GM12875 (cell line): ENCODE results near the gene ZNF630.
"Not testable (repeated sequence)": the region's sequence is repeated elsewhere in the genome, so short reads cannot be mapped to it uniquely, and the experiment has no call there.

Experiments used
- H3K4me3 ChIP-seq: one replicate; pipeline ENCODE4 v1.5.1; 2011; ENCODE audit warnings: low read depth, low read length, control low read depth
- TF ChIP-seq, protein P1 (sequence below): IDR thresholded peaks from 2 replicates; pipeline ENCODE4 v1.5.1; 2011; ENCODE audit warnings: low read depth, mild to moderate bottlenecking, control low read depth, inconsistent platforms, low read length, moderate library complexity, borderline replicate concordance; ENCODE audit not compliant: insufficient read depth

ZNF630 gene

GRCh38 chrX:48058621-48059295, 12.7 kb downstream of the ZNF630 start:
- TF ChIP-seq, protein P1, sequence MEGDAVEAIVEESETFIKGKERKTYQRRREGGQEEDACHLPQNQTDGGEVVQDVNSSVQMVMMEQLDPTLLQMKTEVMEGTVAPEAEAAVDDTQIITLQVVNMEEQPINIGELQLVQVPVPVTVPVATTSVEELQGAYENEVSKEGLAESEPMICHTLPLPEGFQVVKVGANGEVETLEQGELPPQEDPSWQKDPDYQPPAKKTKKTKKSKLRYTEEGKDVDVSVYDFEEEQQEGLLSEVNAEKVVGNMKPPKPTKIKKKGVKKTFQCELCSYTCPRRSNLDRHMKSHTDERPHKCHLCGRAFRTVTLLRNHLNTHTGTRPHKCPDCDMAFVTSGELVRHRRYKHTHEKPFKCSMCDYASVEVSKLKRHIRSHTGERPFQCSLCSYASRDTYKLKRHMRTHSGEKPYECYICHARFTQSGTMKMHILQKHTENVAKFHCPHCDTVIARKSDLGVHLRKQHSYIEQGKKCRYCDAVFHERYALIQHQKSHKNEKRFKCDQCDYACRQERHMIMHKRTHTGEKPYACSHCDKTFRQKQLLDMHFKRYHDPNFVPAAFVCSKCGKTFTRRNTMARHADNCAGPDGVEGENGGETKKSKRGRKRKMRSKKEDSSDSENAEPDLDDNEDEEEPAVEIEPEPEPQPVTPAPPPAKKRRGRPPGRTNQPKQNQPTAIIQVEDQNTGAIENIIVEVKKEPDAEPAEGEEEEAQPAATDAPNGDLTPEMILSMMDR = no peak
- H3K4me3 ChIP-seq = no peak overlapping the region

GRCh38 chrX:48046846-48047245, 24.6 kb downstream of the ZNF630 start:
- TF ChIP-seq, protein P1 = no peak
- H3K4me3 ChIP-seq = no peak overlapping the region

- TF ChIP-seq, protein P1 = no peak
- no peak overlapping the region for H3K4me3 ChIP-seq
Observed at GRCh38 chrX:48045410-48046311, 25.8 kb downstream of the ZNF630 start.

DNA sequence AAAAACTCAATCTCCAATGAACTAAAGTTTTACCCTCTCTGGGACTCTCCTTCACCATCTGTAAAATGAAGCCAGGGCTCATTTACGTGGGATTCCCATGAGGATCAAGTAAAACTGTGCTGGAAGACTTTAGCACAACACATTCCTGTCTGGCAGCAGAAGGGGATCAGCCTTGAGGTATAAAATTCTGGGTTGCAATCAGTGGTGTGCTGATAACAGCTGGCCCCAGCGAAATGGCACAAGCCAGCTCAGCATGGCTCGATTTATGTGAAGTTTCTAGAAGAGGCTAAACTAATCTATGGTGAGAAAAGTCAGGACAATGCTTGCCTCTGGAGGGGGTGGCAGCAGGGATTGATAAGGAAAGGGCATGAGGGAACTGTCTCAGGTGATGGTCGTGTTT, 28.4 kb downstream of the ZNF630 start:
- TF ChIP-seq, protein P1 = no peak
- H3K4me3 ChIP-seq = no peak overlapping the region

DNA sequence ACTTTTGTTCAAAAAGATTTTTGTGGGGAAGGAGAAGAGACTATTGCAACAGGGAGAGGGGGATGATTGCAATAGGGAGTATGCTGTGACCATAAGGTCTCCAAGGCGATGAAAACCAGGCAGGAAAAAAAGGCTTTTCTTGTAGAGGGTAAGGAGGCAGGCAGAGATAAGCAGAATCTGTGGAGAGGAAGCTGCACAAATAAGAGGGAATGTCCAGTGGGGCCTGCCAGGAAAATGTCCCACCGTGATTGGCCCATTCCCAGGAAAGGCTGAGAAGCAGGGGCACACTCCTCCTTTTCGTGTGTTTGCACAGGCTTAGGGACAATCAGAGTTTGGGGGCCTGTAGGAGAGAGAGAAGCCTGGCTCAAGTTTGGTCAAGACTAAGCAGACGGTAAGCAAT, 35.5 kb downstream of the ZNF630 start:
- H3K4me3 ChIP-seq = no peak overlapping the region
- TF ChIP-seq, protein P1 = no peak

DNA sequence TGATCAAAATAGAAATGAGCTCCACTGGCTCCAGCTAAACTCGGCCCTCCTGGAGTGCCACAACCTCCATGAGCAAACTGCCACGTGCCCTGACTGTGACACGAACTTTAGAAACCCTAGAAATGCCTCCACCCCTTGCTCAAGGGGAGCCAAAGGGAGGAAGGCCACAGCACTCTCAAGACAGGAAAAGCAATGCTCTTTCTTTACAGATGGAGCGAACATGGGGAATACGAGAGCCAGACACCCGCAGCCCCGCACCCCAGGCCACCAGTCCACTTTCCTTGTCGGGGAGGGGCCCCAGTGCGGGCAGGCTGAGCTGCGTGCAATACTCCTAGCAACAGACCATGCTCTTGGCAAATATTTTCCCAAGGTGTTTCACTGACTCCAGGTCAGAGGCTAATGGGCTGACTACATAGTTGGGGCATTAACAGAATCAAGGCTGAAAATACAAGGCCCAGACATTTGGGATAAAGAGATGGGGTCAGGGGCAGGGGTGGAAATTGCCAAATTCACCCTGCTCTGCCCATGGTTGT, 40.7 kb downstream of the ZNF630 start:
- H3K4me3 ChIP-seq = not testable (repeated sequence)

DNA sequence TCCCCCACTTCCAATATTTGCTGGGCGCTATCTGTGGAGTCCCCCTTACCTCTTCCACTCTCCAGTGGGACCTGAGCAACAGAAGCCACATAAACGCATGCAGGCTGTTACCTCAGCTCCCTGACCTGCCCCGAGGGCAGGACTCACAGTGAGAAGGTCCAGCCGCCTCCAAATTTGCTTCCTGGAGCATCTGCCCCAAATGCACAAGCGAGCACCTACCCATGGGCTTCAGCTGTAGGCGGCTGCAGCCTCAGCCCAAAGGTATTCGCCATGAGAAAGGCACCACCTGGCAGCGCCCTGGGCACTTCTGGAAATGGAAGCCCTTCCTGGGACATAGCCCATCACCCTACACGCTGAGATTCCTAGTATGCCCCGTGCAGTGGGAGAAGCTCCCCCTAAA, 41.2 kb downstream of the ZNF630 start:
- H3K4me3 ChIP-seq = no peak overlapping the region
- TF ChIP-seq, protein P1 = no peak
